Heart right ventricle (tissue), 16 donors: ENCODE measurements around the gene ANKRD62. TPM values are rescaled to one million over a fixed set of nuclear protein-coding genes. Genes with fewer than 3 reads are reported as not detected.

ENCODE experiments used
- ATAC-seq, 8 donors: fragments of 200-7000 bp; cut with Tn5 transposase; one replicate each; pipeline ENCODE4 v1.9.1; 2020; ENCODE audit warnings: mild to moderate bottlenecking in 8 of 8, moderate library complexity in 8 of 8, moderate number of reproducible peaks in 1 of 8
- DNase-seq, 2 donors: peaks; one replicate each; pipeline ENCODE4 v3.0.0-alpha.2; 2020
- H3K27ac ChIP-seq, 10 donors: fragments of 200-600 bp; sonication (generic) in 2 of 10; one replicate each; pipeline versions ENCODE4 v1.5.0 to v1.8.0; 2020 to 2022; ENCODE audit warnings: mild to moderate bottlenecking in 3 of 10
- H3K27me3 ChIP-seq, 7 donors: fragments of 200-600 bp; one replicate each; pipeline ENCODE4 v1.8.0; 2021 to 2022; ENCODE audit warnings: mild to moderate bottlenecking in 2 of 7
- H3K36me3 ChIP-seq, 9 donors: fragments of 200-600 bp; sonication (generic) in 1 of 9; one replicate each; pipeline versions ENCODE4 v1.5.0 to v1.8.0; 2020 to 2022; ENCODE audit warnings: mild to moderate bottlenecking in 2 of 9
- H3K4me1 ChIP-seq, 9 donors: fragments of 200-600 bp; sonication (generic) in 1 of 9; one replicate each; pipeline versions ENCODE4 v1.5.0 to v1.8.0; 2020 to 2022; ENCODE audit warnings: mild to moderate bottlenecking in 4 of 9
- H3K4me3 ChIP-seq, 10 donors: fragments of 200-600 bp; sonication (generic) in 2 of 10; one replicate each; pipeline versions ENCODE4 v1.5.0 to v1.8.0; 2020 to 2022; ENCODE audit warnings: mild to moderate bottlenecking in 7 of 10, moderate library complexity in 2 of 10
- H3K9me3 ChIP-seq, 11 donors: fragments of 200-600 bp in 10 of 11; sonication (generic) in 2 of 11; one replicate each; pipeline versions ENCODE4 v1.5.0 to v1.8.0; 2013 to 2022; ENCODE audit warnings: mild to moderate bottlenecking in 2 of 11, control low read depth in 1 of 11, moderate library complexity in 1 of 11
- CTCF ChIP-seq, 9 donors: fragments of 200-600 bp; sonication (generic) in 2 of 9; IDR thresholded peaks; one replicate each; pipeline versions ENCODE4 v1.5.0 to v1.8.0; 2021 to 2022; ENCODE audit warnings: antibody characterized with exemption in 9 of 9, mild to moderate bottlenecking in 5 of 9, moderate library complexity in 1 of 9
- WGBS, 2 donors: extraction: QIAGEN DNeasy Blood & Tissue Kit; methylation state at CpG; one replicate each; pipeline ENCODE4 v1.1.7; 2013; ENCODE audit warnings: inconsistent platforms in 1 of 2; 5-methylcytosine and 5-hydroxymethylcytosine counted together
- intact Hi-C, 10 donors: fragments of 100-400 bp; cut with DNase I; formaldehyde crosslinking; loops; one replicate each; pipeline versions ENCODE4 v1.11.1 to v1.14.2; 2022
- polyA plus RNA-seq, 2 donors: library from polyadenylated mRNA; stranded (reverse); fragments of 200-250 nt; gene quantifications; one replicate each; pipeline ENCODE4 v1.2.3, GENCODE V29; 2013
- total RNA-seq, 10 donors: library from RNA; stranded (reverse); fragmentation: NEBNext Ultra II Directional in 3 of 10; extraction: Animal tissue kit (Norgen Biotek cat#: 25700) in 3 of 10; gene quantifications; one replicate each; pipeline versions ENCODE4 v1.2.1 to v1.2.4, GENCODE V29; 2021 to 2023
- donor health status: Arrhythmogenic right ventricular cardiomyopathy.
- donor health status: ischemic (EF 13 %, LVEDD 7.1; RV severe dilation, severe dysfunction).
- donor health status: healthy with polysubstance abuse.
- donor health status: DM: no; HTN: yes; CAD: no.
- donor health status: DM: no; HTN: no; CAD: no.
- donor health status: ischemic (EF 25% LVEDD 6.9; RV normal size, moderate dysfunction).
- donor health status: ischemic (EF 25% LVEDD 5.7; RV mildly dilated, moderate dysfunction).
- donor health status: healthy.
- donor health status: DM: yes; HTN: yes; CAD: no.
- donor health status: Ischemic cardiomyopathy.
- donor health status: ischemic (EF 35%, LVEDD 5.7; RV mildly dilated, moderate dysfunction).
- donor health status: nonischemic (EF 11% LVEDD 7.7; RV severe dilation, severe dysfunction).
- donor health status: DM: yes; HTN: yes; CAD: no.
- donor health status: PGD.
- donor health status: ischemic (EF 29% LVEDD 5.4; RV normal size, mild dysfunction).
- donor health status: nonischemic (EF 23%, LVEDD 6.1; RV moderate dilation, normal function).

The ANKRD62 gene
- total and polyA plus RNA-seq, 12 donors = not detected

GRCh38 chr18:12098374-12098773, 4.7 kb downstream of the ANKRD62 start:
- H3K4me1 ChIP-seq = no peaks in the 10 kb centered on the region
- peaks cover 0 to 12% (median 0%) of the 10 kb centered on the region in 7 donors for H3K27me3 ChIP-seq
- H3K9me3 ChIP-seq = no peaks in the 10 kb centered on the region
- WGBS, 2 donors = 86 to 89% methylated on average over 5 of the region's 5 CpGs
- no peak overlapping the region for H3K4me3 ChIP-seq
- no peak for ATAC-seq
- H3K36me3 ChIP-seq = no peaks in the 10 kb centered on the region
- no peak overlapping the region for H3K27ac ChIP-seq
- no peak for TF ChIP-seq CTCF (IDR thresholded peaks at IDR 0.05)
- DNase-seq = no peak
- intact Hi-C loops = loop anchor here in 5 of 10 donors (10.0 kb wide), 1 partner anchor 136 kb away; no protein-coding TSS in a partner anchor

- no peak for TF ChIP-seq CTCF (IDR thresholded peaks at IDR 0.05)
- H3K9me3 ChIP-seq = no peaks in the 10 kb centered on the region
- no peak for ATAC-seq
- no peak overlapping the region for H3K27ac ChIP-seq
- intact Hi-C loops = loop anchor here in 5 of 10 donors (10.0 kb wide), 1 partner anchor 136 kb away; no protein-coding TSS in a partner anchor
- no peaks in the 10 kb centered on the region for H3K4me1 ChIP-seq
- peaks cover 0 to 12% (median 0%) of the 10 kb centered on the region in 7 donors for H3K27me3 ChIP-seq
- H3K36me3 ChIP-seq = no peaks in the 10 kb centered on the region
- no peak overlapping the region for H3K4me3 ChIP-seq
- DNase-seq = no peak
Measured at GRCh38 chr18:12099160-12099559, 5.5 kb downstream of the ANKRD62 start.

- intact Hi-C loops = loop anchor here in 1 of 10 donors (10.0 kb wide), 1 partner anchor 1226 kb away; no protein-coding TSS in a partner anchor
- ATAC-seq = no peak
- Histone ChIP-seq H3K4me3 (no peak overlapping the region), H3K4me1 (no peaks in the 10 kb centered on the region), H3K9me3 (no peaks in the 10 kb centered on the region), H3K27ac (no peak overlapping the region), H3K27me3 (peaks cover 0 to 18% (median 4%) of the 10 kb centered on the region in 7 donors), H3K36me3 (no peaks in the 10 kb centered on the region)
- DNase-seq = no peak
- WGBS, 2 donors = 91 to 96% methylated on average over 1 of the region's 1 CpG
- no peak for TF ChIP-seq CTCF (IDR thresholded peaks at IDR 0.05)
Measured at GRCh38 chr18:12101266-12101665, 7.6 kb downstream of the ANKRD62 start.

- Histone ChIP-seq H3K36me3 (no peaks in the 10 kb centered on the region), H3K4me3 (no peak overlapping the region), H3K27me3 (peaks cover 0 to 18% (median 4%) of the 10 kb centered on the region in 7 donors), H3K9me3 (no peaks in the 10 kb centered on the region), H3K4me1 (no peaks in the 10 kb centered on the region), H3K27ac (no peak overlapping the region)
- TF ChIP-seq CTCF (IDR thresholded peaks at IDR 0.05) = no peak
- ATAC-seq = no peak
- no peak for DNase-seq
- 63 to 74% methylated on average over 13 of the region's 13 CpGs for WGBS, 2 donors
- intact Hi-C loops = loop anchor here in 1 of 10 donors (10.0 kb wide), 1 partner anchor 1227 kb away; no protein-coding TSS in a partner anchor
Measured at GRCh38 chr18:12102136-12102842, 8.6 kb downstream of the ANKRD62 start.
